ENCODE results near the gene HACD1. TPM values are rescaled to one million over a fixed set of nuclear protein-coding genes. Genes with fewer than 3 reads are reported as not detected.
A peak's percentile ranks its signal among the peaks of the same experiment; 100 is the strongest.

The HACD1 gene, protein sequence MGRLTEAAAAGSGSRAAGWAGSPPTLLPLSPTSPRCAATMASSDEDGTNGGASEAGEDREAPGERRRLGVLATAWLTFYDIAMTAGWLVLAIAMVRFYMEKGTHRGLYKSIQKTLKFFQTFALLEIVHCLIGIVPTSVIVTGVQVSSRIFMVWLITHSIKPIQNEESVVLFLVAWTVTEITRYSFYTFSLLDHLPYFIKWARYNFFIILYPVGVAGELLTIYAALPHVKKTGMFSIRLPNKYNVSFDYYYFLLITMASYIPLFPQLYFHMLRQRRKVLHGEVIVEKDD
- 20.5 and 38.0 TPM in 2 replicates for total RNA-seq (2012; rRNA removed)

- no peaks in the 10 kb centered on the region for H3K36me3 ChIP-seq (ENCODE audit: insufficient read depth, low read length)
- peaks cover 4% of the 10 kb centered on the region for H3K4me1 ChIP-seq (ENCODE audit: control insufficient read depth, insufficient read depth, low read length)
Measured at GRCh38 chr10:17617031-17617911, at the start of gene HACD1. TSS of gene HACD1 (minus strand) at chr10:17617374. CDS start at chr10:17617339, 35 bp downstream.

DNA sequence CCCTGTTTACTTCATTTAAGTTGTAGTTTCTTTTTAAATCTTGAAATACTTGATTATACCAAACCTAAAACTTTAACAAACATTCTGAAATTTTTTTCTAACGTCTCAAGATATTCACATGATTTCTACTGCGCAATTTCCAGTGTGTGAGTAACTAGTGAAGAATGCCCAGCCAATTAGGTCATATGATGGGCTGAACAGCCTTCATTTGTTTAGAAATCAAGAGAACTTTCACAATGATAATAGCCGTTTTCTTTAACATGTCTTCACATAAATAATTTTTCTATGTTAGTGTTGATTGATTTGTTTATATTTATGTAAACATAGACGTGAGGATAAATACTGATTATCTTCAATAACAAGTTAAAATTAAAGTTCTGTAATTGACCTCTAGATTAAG is 48.6 kb upstream of the HACD1 start:
- no peaks in the 10 kb centered on the region for H3K27me3 ChIP-seq (ENCODE audit: control insufficient read depth, insufficient read depth, low read length)
- H3K9ac ChIP-seq (ENCODE audit: low read depth, low read length): peak overlapping the region; percentile 83
- peaks cover 16% of the 10 kb centered on the region for H3K4me1 ChIP-seq (ENCODE audit: control insufficient read depth, insufficient read depth, low read length)
- no peaks in the 10 kb centered on the region for H3K9me3 ChIP-seq (replicated peaks; ENCODE audit: low read length)
- H3K4me3 ChIP-seq (ENCODE audit: low read length): peak overlapping the region; percentile 43
- peaks cover 19% of the 10 kb centered on the region for H3K36me3 ChIP-seq (ENCODE audit: insufficient read depth, low read length)
- H3K4me2 ChIP-seq (ENCODE audit: low read length): peak overlapping the region; percentile 71

More at GRCh38 chr10:17617031-17617911, at the start of gene HACD1:
- Histone ChIP-seq H3K4me3 (ENCODE audit: low read length) (peak within 1 kb of the TSS; percentile 95), H3K9ac (ENCODE audit: low read depth, low read length) (peak within 1 kb of the TSS; percentile 81), H3K9me3 (replicated peaks; ENCODE audit: low read length) (no peaks in the 10 kb centered on the region), H3K27me3 (ENCODE audit: control insufficient read depth, insufficient read depth, low read length) (no peaks in the 10 kb centered on the region), H3K4me2 (ENCODE audit: low read length) (peak within 1 kb of the TSS; percentile 85)

DNA sequence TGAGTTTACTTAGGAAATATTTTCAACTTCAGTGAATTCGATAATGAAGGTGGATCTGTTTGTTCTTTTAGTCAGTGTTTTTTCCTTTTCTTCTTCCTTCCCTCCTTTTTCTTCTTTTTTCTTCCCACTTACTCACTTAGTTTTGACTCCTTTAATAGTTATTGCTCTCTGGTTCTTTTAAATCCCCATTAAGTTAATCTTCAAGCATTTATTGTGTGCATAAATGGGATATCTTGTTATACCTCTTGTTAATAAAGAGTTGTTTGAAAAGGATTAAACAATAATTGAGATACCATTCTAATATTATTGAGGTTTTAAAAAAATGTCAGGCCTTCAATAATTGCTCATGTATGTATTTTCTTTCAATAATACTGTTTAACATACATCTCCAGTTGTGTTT is 46.3 kb upstream of the HACD1 start:
- Histone ChIP-seq H3K27me3 (ENCODE audit: control insufficient read depth, insufficient read depth, low read length) (no peaks in the 10 kb centered on the region), H3K36me3 (ENCODE audit: insufficient read depth, low read length) (peaks cover 19% of the 10 kb centered on the region), H3K4me3 (ENCODE audit: low read length) (no peak overlapping the region), H3K9ac (ENCODE audit: low read depth, low read length) (no peak overlapping the region), H3K4me1 (ENCODE audit: control insufficient read depth, insufficient read depth, low read length) (peaks cover 17% of the 10 kb centered on the region), H3K9me3 (replicated peaks; ENCODE audit: low read length) (no peaks in the 10 kb centered on the region), H3K4me2 (ENCODE audit: low read length) (no peak overlapping the region)

DNA sequence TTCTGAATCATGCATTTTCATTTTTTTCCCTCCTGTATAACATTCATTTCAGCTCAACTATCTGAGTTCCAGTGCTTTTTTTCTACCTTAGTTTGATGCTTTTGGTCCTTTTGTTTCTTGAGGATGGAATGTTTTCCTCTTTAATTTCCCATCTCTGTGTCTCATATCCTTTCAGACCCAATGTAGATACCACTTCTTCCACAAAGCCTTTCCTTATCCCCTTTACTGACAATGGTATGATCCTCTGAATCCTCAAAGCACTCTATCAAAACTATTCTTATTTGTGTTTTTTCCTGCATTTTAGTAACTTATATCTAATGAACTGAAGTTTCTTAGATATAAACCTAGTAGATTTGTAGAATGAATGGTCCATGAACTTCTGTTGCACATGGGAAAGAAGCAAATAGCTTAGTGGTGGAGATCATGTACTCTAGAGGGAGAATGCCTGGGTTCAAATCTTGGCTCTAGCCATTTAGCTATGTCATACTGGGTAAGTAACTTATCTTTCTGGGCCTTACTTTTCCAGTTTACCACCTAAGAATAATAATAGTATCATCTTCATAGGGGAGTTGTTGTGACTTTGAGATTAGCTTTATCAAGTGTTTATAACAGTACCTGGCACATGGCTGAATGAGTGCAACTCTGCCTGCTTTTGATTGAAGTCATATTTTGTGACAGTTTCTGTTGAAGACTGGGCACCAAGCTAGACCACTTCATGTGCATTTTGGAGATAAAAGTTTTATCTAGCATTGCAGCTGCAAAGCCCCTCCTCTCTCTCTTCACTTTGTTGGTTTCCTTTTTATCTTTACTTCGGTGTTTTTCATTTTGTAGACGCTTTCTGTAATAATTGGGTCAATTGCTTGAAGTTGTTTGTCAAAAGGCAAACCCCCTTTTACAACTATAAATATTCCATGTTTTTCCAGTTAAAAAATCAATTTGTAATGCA is 45.3 kb upstream of the HACD1 start:
- Histone ChIP-seq H3K4me3 (ENCODE audit: low read length) (no peak overlapping the region), H3K4me2 (ENCODE audit: low read length) (no peak overlapping the region), H3K4me1 (ENCODE audit: control insufficient read depth, insufficient read depth, low read length) (peaks cover 17% of the 10 kb centered on the region), H3K36me3 (ENCODE audit: insufficient read depth, low read length) (peaks cover 19% of the 10 kb centered on the region), H3K9ac (ENCODE audit: low read depth, low read length) (no peak overlapping the region), H3K9me3 (replicated peaks; ENCODE audit: low read length) (no peaks in the 10 kb centered on the region), H3K27me3 (ENCODE audit: control insufficient read depth, insufficient read depth, low read length) (no peaks in the 10 kb centered on the region)

- Histone ChIP-seq H3K4me2 (ENCODE audit: low read length) (no peak overlapping the region), H3K9me3 (replicated peaks; ENCODE audit: low read length) (no peaks in the 10 kb centered on the region), H3K36me3 (ENCODE audit: insufficient read depth, low read length) (peaks cover 19% of the 10 kb centered on the region), H3K4me1 (ENCODE audit: control insufficient read depth, insufficient read depth, low read length) (peaks cover 17% of the 10 kb centered on the region), H3K4me3 (ENCODE audit: low read length) (no peak overlapping the region), H3K9ac (ENCODE audit: low read depth, low read length) (no peak overlapping the region), H3K27me3 (ENCODE audit: control insufficient read depth, insufficient read depth, low read length) (no peaks in the 10 kb centered on the region)
Measured at GRCh38 chr10:17661510-17661909, 44.3 kb upstream of the HACD1 start.

DNA sequence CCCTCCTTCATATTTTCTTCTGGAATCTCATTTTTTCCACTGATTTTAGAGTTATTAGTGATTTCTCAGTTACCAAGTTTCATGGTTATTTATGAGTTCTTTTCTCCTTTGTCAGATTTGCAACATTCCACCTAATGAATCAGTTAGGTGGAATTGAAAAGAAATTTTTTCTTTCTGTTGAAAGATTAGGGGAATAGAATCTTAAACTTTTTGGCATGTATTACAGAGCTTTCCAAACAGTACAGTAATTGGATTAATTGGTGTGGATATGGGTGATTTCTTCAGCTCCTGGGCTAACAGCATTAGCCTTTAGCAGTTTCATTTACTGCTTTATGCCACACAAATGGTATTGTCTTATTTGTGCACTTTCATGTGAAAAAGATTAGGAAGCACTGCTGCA is 43.7 kb upstream of the HACD1 start:
- H3K4me3 ChIP-seq (ENCODE audit: low read length): no peak overlapping the region
- no peak overlapping the region for H3K9ac ChIP-seq (ENCODE audit: low read depth, low read length)
- peaks cover 19% of the 10 kb centered on the region for H3K36me3 ChIP-seq (ENCODE audit: insufficient read depth, low read length)
- peak overlapping the region; percentile 23 for H3K4me2 ChIP-seq (ENCODE audit: low read length)
- peaks cover 14% of the 10 kb centered on the region for H3K4me1 ChIP-seq (ENCODE audit: control insufficient read depth, insufficient read depth, low read length)
- H3K9me3 ChIP-seq (replicated peaks; ENCODE audit: low read length): no peaks in the 10 kb centered on the region
- no peaks in the 10 kb centered on the region for H3K27me3 ChIP-seq (ENCODE audit: control insufficient read depth, insufficient read depth, low read length)

- Histone ChIP-seq H3K4me3 (ENCODE audit: low read length) (no peak overlapping the region), H3K27me3 (ENCODE audit: control insufficient read depth, insufficient read depth, low read length) (no peaks in the 10 kb centered on the region), H3K4me2 (ENCODE audit: low read length) (no peak overlapping the region), H3K9ac (ENCODE audit: low read depth, low read length) (no peak overlapping the region), H3K9me3 (replicated peaks; ENCODE audit: low read length) (no peaks in the 10 kb centered on the region), H3K4me1 (ENCODE audit: control insufficient read depth, insufficient read depth, low read length) (peaks cover 12% of the 10 kb centered on the region), H3K36me3 (ENCODE audit: insufficient read depth, low read length) (peaks cover 19% of the 10 kb centered on the region)
Measured at GRCh38 chr10:17659365-17659764, 42.2 kb upstream of the HACD1 start.

GRCh38 chr10:17657103-17657500 is 39.9 kb upstream of the HACD1 start:
- no peak overlapping the region for H3K9ac ChIP-seq (ENCODE audit: low read depth, low read length)
- H3K27me3 ChIP-seq (ENCODE audit: control insufficient read depth, insufficient read depth, low read length): no peaks in the 10 kb centered on the region
- H3K4me2 ChIP-seq (ENCODE audit: low read length): no peak overlapping the region
- H3K4me1 ChIP-seq (ENCODE audit: control insufficient read depth, insufficient read depth, low read length): peaks cover 22% of the 10 kb centered on the region
- no peak overlapping the region for H3K4me3 ChIP-seq (ENCODE audit: low read length)
- no peaks in the 10 kb centered on the region for H3K9me3 ChIP-seq (replicated peaks; ENCODE audit: low read length)
- H3K36me3 ChIP-seq (ENCODE audit: insufficient read depth, low read length): peaks cover 17% of the 10 kb centered on the region

GRCh38 chr10:17655567-17656146 is 38.5 kb upstream of the HACD1 start:
- no peak overlapping the region for H3K4me2 ChIP-seq (ENCODE audit: low read length)
- H3K27me3 ChIP-seq (ENCODE audit: control insufficient read depth, insufficient read depth, low read length): no peaks in the 10 kb centered on the region
- peaks cover 28% of the 10 kb centered on the region for H3K4me1 ChIP-seq (ENCODE audit: control insufficient read depth, insufficient read depth, low read length)
- H3K36me3 ChIP-seq (ENCODE audit: insufficient read depth, low read length): peaks cover 6% of the 10 kb centered on the region
- H3K9me3 ChIP-seq (replicated peaks; ENCODE audit: low read length): no peaks in the 10 kb centered on the region
- H3K4me3 ChIP-seq (ENCODE audit: low read length): no peak overlapping the region
- no peak overlapping the region for H3K9ac ChIP-seq (ENCODE audit: low read depth, low read length)

- Histone ChIP-seq H3K4me1 (ENCODE audit: control insufficient read depth, insufficient read depth, low read length) (peaks cover 34% of the 10 kb centered on the region), H3K4me3 (ENCODE audit: low read length) (no peak overlapping the region), H3K36me3 (ENCODE audit: insufficient read depth, low read length) (peaks cover 6% of the 10 kb centered on the region), H3K27me3 (ENCODE audit: control insufficient read depth, insufficient read depth, low read length) (no peaks in the 10 kb centered on the region), H3K9ac (ENCODE audit: low read depth, low read length) (no peak overlapping the region), H3K4me2 (ENCODE audit: low read length) (no peak overlapping the region), H3K9me3 (replicated peaks; ENCODE audit: low read length) (no peaks in the 10 kb centered on the region)
Measured at GRCh38 chr10:17655009-17655408, 37.8 kb upstream of the HACD1 start.
